ENCODE data around the gene SFXN1. TPM values are rescaled to one million over a fixed set of nuclear protein-coding genes. Genes with fewer than 3 reads are reported as not detected.

Gene SFXN1
- total RNA-seq, 4 donors from 2014 or later = 13.5 to 37.4 (median 25.6) TPM

- H3K27ac ChIP-seq = peak overlapping the region; percentile 1
- TF ChIP-seq POLR2A (IDR thresholded peaks at IDR 0.05) (no peak), POLR2AphosphoS5 (IDR thresholded peaks at IDR 0.05) (no peak), EP300 (IDR thresholded peaks at IDR 0.05) (no peak), CTCF (IDR thresholded peaks at IDR 0.05) (no peak)
- 24% methylated on average over 5 of the region's 5 CpGs for WGBS
These were observed 11.6 kb upstream of the SFXN1 start for GRCh38 chr5:175466700-175467318.

GRCh38 chr5:175467983-175468690 is 10.2 kb upstream of the SFXN1 start:
- no peak overlapping the region for H3K4me3 ChIP-seq
- H3K4me1 ChIP-seq = peaks cover 12% of the 10 kb centered on the region
- 44% methylated on average over 11 of the region's 11 CpGs for WGBS
- no peaks in the 10 kb centered on the region for H3K9me3 ChIP-seq
- H3K27ac ChIP-seq = no peak overlapping the region
- H3K27me3 ChIP-seq = peaks cover 3% of the 10 kb centered on the region
- DNase-seq (ENCODE audit: low spot score in 2 of 2) = no peak
- H3K36me3 ChIP-seq = no peaks in the 10 kb centered on the region
- TF ChIP-seq POLR2AphosphoS5 (IDR thresholded peaks at IDR 0.05) (no peak), EP300 (IDR thresholded peaks at IDR 0.05) (no peak), POLR2A (IDR thresholded peaks at IDR 0.05) (no peak), CTCF (IDR thresholded peaks at IDR 0.05) (no peak)

More at GRCh38 chr5:175466700-175467318, 11.6 kb upstream of the SFXN1 start:
- H3K4me3 ChIP-seq = no peak overlapping the region
- H3K36me3 ChIP-seq = no peaks in the 10 kb centered on the region
- H3K4me1 ChIP-seq = peaks cover 12% of the 10 kb centered on the region
- H3K9me3 ChIP-seq = no peaks in the 10 kb centered on the region
- peak in 1 of 2 donors; percentile 70 for DNase-seq (ENCODE audit: low spot score in 2 of 2)
- H3K27me3 ChIP-seq = peaks cover 3% of the 10 kb centered on the region

GRCh38 chr5:175468892-175469291 is 9.5 kb upstream of the SFXN1 start:
- no peaks in the 10 kb centered on the region for H3K36me3 ChIP-seq
- DNase-seq (ENCODE audit: low spot score in 2 of 2) = no peak
- 98% methylated on average over 1 of the region's 1 CpG for WGBS

GRCh38 chr5:175469916-175470315 is 8.4 kb upstream of the SFXN1 start:
- Histone ChIP-seq H3K4me3 (no peak overlapping the region), H3K4me1 (peaks cover 12% of the 10 kb centered on the region), H3K9me3 (no peaks in the 10 kb centered on the region), H3K27me3 (peaks cover 3% of the 10 kb centered on the region), H3K27ac (no peak overlapping the region), H3K36me3 (no peaks in the 10 kb centered on the region)
- WGBS = 49% methylated on average over 3 of the region's 3 CpGs
- TF ChIP-seq POLR2A (IDR thresholded peaks at IDR 0.05) (no peak), POLR2AphosphoS5 (IDR thresholded peaks at IDR 0.05) (no peak), CTCF (IDR thresholded peaks at IDR 0.05) (no peak), EP300 (IDR thresholded peaks at IDR 0.05) (no peak)
- DNase-seq (ENCODE audit: low spot score in 2 of 2) = no peak

More at GRCh38 chr5:175468892-175469291, 9.5 kb upstream of the SFXN1 start:
- H3K9me3 ChIP-seq = no peaks in the 10 kb centered on the region
- peaks cover 3% of the 10 kb centered on the region for H3K27me3 ChIP-seq
- H3K4me1 ChIP-seq = peaks cover 12% of the 10 kb centered on the region
- TF ChIP-seq POLR2AphosphoS5 (IDR thresholded peaks at IDR 0.05) (no peak), EP300 (IDR thresholded peaks at IDR 0.05) (no peak), CTCF (IDR thresholded peaks at IDR 0.05) (no peak)
- H3K27ac ChIP-seq = no peak overlapping the region
- H3K4me3 ChIP-seq = no peak overlapping the region

GRCh38 chr5:175470781-175471180 is 7.6 kb upstream of the SFXN1 start:
- 52% methylated on average over 5 of the region's 5 CpGs for WGBS

More at GRCh38 chr5:175470781-175471180, 7.6 kb upstream of the SFXN1 start:
- no peaks in the 10 kb centered on the region for H3K9me3 ChIP-seq
- TF ChIP-seq POLR2AphosphoS5 (IDR thresholded peaks at IDR 0.05) (no peak), POLR2A (IDR thresholded peaks at IDR 0.05) (no peak), CTCF (IDR thresholded peaks at IDR 0.05) (no peak), EP300 (IDR thresholded peaks at IDR 0.05) (no peak)
- H3K4me1 ChIP-seq = peaks cover 12% of the 10 kb centered on the region
- H3K27ac ChIP-seq = no peak overlapping the region
- no peak for DNase-seq (ENCODE audit: low spot score in 2 of 2)
- H3K27me3 ChIP-seq = peaks cover 3% of the 10 kb centered on the region
- H3K36me3 ChIP-seq = no peaks in the 10 kb centered on the region
- H3K4me3 ChIP-seq = no peak overlapping the region
